GM19468 (cell line): ENCODE measurements around the gene IHH.

ENCODE experiments used
- ATAC-seq: cut with Tn5 transposase; IDR thresholded peaks from one replicate; pipeline ENCODE4 v1.9.1; 2021; ENCODE audit warnings: mild to moderate bottlenecking, moderate library complexity, moderate number of reproducible peaks; ENCODE audit not compliant: unreplicated experiment; ENCODE audit errors: extremely low read depth

Gene IHH

DNA sequence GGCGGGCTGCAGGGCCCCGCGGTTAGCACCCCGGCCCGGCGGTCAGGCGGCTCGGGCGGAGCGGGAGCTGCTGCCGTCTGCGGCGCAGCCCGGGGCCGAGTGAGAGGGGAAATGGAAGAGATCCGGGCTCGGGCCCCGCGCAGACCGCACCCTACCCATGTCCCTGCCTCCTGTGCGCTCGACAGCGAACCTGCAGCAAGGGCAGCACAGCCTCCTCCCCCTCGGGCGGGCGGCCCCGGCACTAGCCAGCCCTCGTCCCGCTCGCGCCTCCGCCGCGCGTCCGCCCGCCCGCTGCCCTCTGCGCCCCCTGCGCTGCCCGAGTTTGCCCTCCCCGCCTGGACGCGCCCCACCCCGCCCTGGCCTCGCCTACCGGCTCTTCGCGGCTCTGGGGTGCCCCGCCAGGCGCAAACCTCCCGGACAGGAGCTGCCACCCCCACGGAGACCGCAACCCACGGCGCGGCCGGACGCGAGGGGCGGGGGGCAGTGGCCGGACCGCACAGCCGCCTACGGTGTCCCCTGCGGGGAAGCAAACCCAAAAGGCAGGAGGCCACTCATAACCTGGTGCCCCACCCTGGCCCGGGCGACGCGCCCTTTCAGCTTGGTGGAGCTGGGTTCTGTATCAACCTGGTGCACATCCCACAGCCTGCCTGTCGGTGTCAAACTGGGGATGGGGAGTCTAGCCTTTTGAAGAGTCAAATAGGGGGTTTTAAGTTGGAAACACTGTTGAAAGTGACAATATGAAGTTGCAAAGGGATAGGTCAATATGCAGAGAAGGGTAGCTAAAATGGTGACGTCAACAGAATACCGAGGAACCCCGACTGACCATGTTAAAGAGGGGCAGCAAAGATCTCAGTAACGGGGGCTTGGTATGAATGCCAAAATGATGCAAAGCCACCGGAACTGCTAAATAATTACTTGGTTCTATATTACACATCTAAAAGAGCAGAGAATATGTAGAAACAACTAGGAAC is at the start of gene IHH:
Gene IHH, minus strand, starts transcription at position 101 of the 971 bp plus-strand sequence. CDS start 454 bp downstream, outside the sequence.
- no peak for ATAC-seq

- no peak for ATAC-seq
Measured at GRCh38 chr2:219109471-219109870, 48.8 kb upstream of the IHH start.

DNA sequence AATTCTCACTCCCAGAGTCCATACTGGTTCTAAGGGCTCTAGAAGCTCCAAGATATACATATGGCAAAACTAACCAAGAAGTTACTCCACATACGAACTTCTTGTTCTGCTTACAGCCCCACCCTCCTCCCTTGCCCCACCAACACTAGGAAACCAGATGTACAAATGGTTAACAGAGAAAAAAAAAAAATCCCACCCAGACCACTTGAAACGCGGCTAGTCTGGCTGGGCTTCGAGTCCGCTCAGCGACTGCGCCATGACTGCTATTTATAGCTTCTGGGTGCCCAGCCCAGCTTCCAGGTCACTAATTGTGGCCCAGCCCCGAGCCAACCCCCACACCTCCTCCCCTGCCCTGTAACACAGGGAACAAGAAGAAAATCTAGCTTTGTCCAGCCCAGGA is 47.0 kb upstream of the IHH start:
- ATAC-seq = no peak

DNA sequence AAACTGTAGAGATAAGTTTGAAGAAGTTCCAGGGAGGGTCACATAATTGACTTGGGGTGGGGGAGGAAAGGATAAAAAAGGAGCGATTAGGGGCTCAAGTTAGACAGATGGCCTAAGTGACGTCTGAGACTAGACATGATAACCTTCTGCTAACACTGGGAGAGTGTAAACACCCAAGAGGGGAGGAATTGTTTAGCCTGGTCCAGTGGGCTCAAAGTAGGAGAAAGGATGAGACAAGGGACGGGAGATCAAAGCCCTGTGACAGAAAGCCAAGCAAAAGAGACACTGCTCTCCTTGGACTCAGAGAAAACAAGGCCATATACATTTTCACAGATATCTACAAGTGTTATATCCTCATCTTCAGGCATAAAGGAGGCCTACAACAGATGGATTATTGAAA is 45.5 kb upstream of the IHH start:
- ATAC-seq = no peak

- ATAC-seq = no peak
Measured at GRCh38 chr2:219104107-219105035, 43.6 kb upstream of the IHH start.

- no peak for ATAC-seq
Measured at GRCh38 chr2:219099329-219099728, 38.6 kb upstream of the IHH start.

DNA sequence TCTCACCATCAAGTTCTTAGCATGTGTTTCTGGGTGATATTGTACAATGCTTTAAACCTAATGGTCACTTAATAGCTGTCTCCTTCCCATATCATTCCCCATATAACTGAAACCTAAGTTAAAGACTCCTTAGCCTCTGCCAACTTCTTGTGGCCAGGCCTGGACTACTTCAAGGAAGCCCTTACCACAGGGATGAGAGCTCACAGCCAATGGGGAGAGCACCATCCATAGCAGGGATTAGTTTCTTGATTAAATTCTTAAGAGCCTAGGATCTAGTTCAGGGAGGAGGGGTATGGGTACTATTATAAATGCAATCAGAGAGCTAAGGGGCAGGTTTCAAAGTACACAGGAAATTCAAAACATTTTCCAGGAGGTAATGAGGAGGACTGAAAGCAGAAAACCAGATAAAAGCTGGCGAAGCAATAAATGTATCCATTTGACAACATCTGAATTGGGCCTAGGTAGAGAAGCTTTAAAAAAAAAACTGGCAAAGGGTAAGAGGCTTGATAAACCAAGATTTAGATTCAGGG is 34.8 kb upstream of the IHH start:
- ATAC-seq = no peak

DNA sequence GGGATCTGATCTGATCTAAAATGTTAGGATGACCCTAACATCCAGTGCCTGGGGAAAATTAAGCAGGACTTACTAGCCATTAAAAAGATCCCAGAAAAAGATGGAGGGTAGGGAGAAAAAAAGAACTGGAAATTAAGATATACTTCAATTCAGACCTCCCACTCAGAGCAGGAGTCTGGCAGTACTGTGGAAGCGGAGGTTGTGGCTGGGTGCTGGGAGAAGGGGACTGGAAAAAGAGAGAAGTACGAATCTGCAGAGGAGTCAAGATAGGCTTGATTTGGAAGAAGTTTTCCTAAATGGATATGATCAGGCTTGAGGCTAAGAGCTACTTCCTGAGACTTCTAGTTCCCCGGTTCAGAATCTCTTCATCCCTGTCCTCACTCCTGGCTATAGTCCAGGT is 33.5 kb upstream of the IHH start:
- no peak for ATAC-seq

DNA sequence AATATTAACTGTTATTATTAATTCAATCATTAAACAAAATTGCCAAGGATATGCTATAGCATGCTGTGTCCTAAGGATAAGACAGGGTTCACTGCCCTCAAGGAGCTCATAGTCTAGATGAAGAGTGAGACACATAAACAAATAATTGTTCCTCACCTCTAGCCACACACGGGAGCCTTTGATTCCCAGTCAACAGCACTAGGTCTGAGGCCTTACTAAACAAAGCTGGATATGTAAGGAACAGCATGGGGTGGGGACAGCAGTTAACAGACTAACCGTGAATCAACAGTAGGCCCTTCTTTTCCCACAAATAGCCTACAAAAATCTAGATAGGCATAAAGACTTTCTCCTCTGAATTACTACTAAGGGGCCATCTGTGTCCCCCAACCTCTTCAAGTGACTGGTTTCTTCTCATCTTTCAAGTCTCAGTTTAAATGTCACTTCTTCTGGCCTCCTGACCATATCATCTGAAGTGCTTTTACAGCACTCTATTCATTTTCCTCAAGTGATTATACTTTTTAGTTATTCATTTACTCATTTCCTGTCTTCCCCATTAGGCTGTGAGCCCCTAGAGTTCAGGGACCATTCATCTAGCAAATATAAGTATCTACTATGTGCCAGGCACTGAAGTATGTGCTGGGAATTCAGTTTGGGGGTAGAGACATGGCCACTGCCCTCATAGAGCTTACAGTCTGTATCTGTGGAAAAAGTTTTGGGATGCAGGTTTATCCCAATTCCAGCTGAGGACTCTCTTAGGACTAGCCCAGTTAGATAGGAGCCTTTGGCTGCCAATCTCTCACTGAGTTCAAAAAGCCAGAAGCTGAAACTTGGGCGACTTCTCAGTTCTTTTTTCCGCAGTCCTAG is 29.9 kb upstream of the IHH start:
- no peak for ATAC-seq

DNA sequence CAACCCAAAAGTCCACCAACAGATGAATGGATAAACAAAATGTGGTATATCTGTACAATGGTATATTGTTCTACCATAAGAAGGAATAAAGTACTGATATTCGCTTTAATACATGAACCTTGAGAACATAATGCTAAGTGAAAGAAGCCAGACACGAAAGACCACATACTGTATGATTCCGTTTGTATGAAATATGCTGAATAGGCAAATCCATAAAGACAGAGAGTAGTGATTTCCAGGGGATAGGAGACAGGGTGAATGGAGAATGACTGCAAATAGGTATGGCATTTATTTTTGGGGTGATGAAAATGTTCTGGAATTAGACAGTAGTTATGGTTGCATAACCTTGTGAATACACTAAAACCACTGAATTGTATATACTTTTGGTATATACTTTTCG is 28.6 kb upstream of the IHH start:
- no peak for ATAC-seq

DNA sequence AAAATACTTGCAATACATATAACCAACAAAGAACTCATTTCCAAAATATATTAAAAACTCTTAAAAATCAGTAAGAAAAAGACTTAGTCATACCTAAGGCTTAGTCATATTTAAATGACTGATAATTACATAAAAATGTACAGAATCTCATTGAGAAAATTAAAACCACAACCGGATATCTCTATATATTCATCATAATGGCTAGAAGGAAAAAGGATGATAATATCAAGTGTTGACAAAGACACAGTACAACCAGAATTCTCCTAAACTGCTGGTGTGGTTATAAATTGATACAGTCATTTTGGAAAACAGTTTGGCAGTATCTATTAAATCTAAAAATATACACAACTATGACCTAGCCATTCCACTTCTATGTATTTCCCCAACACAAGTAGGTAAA is 27.1 kb upstream of the IHH start:
- no peak for ATAC-seq

- no peak for ATAC-seq
Measured at GRCh38 chr2:219087361-219087760, 26.6 kb upstream of the IHH start.

DNA sequence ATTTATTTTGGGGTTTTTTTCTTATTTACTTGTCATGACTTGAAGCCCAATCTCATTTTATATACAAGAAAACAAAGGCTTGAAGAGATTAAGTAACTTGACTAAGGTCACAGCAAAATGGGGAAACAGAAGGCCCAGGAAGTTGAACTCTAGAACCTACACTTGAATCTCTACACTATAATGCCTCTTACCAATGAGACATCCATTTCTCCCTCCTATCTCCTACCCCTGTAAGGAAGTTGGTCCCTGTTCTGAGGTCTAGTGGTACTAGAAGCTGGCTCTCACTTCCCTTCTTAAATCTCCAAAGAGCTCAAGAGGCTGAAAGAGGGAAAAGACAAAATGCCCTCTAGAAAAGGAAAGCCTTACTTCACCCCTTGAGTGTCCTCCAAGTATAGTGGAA is 25.5 kb upstream of the IHH start:
- no peak for ATAC-seq

- no peak for ATAC-seq
Measured at GRCh38 chr2:219084791-219085190, 24.1 kb upstream of the IHH start.

GRCh38 chr2:219082332-219082958 is 21.7 kb upstream of the IHH start:
- no peak for ATAC-seq

DNA sequence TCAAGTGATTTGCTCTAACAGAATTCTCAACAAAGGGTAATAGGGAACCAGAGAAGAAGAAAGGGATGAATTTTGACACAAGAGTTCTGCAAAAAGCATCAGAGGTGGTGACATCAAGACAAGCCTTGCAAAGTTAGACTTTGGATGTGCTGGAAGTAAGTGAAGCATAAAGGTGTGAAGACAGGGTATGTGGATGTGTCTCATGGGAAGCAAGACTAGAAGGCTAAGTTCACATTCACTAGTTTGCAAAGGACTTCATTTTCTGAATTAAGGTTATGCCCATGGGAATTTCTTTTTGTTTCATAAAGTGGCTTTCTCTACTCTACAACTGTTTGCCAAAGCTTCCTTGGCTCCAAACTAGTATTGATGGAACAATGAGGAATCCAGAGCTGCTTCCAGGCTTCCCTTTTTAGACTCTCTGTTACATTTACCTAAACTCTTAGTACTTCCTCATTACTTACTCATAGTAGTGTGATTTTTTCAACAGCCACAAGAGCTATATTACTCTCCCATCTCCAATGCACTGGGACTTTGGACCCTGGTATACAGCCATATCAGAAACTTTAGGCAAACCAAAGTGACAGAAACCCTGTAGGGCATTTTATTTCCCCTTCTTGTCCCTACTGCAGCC is 21.1 kb upstream of the IHH start:
- ATAC-seq = no peak

GRCh38 chr2:219081096-219081495 is 20.4 kb upstream of the IHH start:
- no peak for ATAC-seq

DNA sequence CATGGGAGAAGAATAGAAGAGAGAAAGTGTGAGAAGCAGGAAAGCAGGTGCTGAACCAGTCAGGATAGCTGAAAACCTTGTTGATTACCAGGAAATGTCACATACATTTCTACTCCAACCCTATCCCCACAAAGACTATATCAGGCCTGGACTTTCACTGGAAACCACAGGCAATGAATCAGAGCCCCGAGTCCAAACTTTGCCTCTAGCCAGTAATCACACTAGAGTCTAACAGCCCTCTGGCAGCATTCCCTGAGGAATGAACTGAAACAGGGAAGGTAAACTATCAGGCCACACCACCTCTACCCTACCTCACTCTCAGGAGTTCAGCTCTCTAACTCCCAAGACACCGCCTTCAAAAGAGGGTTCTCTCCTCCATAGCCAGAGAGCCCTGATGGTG is 18.7 kb upstream of the IHH start:
- ATAC-seq = no peak

DNA sequence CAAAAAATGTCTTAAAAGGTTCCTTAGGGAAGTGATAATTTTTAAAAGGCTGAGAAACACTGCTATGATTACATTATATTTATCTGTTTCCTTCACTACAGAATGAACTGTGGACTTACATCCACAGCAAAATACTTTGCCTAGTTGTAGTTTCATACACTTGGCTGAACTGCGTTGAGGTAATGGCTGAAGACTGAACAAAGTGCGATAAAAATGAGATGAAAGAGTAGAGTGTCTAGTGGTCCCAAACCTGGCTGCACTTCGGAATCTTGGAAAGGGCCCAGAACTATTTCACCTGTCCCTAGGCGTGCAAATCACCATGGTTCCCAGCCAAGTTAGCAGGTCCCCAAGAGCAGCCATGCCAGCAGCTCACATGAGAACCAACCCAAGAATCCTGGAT is 18.2 kb upstream of the IHH start:
- no peak for ATAC-seq
